ENCODE data around the gene SLC6A17. TPM values are rescaled to one million over a fixed set of nuclear protein-coding genes. Genes with fewer than 3 reads are reported as not detected.

The SLC6A17 gene
- total RNA-seq, 1 donor from 2014 or later = 3.6 TPM

- H3K4me2 ChIP-seq (ENCODE audit: low read length) = no peak overlapping the region
- H3K9ac ChIP-seq (ENCODE audit: low read length) = no peak overlapping the region
- peaks cover 30% of the 10 kb centered on the region for H3K4me1 ChIP-seq (ENCODE audit: insufficient read depth, low read length)
- no peak overlapping the region for H3K27ac ChIP-seq (ENCODE audit: low read depth, low read length)
- H3K36me3 Mint-ChIP-seq (ENCODE audit: low read depth, unreplicated experiment) = peaks cover 3% of the 10 kb centered on the region
- H3K27me3 ChIP-seq (ENCODE audit: insufficient read depth, low read length) = no peaks in the 10 kb centered on the region
- H3K9me3 ChIP-seq (ENCODE audit: insufficient read depth, low read depth, low read length) = peaks cover 6% of the 10 kb centered on the region
- no peaks in the 10 kb centered on the region for H3K36me3 ChIP-seq (ENCODE audit: insufficient read depth, low read length)
- H3K4me3 Mint-ChIP-seq (ENCODE audit: unreplicated experiment) = no peak overlapping the region
- no peak overlapping the region for H2AFZ ChIP-seq (ENCODE audit: low read depth, low read length)
- FAIRE-seq = no peak
- DNase-seq (ENCODE audit: low read depth) = no peak
- TF ChIP-seq CTCF (IDR thresholded peaks at IDR 0.05; ENCODE audit: insufficient read depth, low read depth, low read length) (no peak), EZH2 (IDR thresholded peaks at IDR 0.05; ENCODE audit: insufficient read depth, low read length) (no peak)
- no peak overlapping the region for H3K4me3 ChIP-seq (ENCODE audit: insufficient read depth, low read depth, low read length)
- no peaks in the 10 kb centered on the region for H4K20me1 ChIP-seq (ENCODE audit: insufficient read depth, low read length)
- H3K9me3 Mint-ChIP-seq (ENCODE audit: unreplicated experiment) = peaks cover under 1% of the 10 kb centered on the region
- peaks cover 26% of the 10 kb centered on the region for H3K27me3 Mint-ChIP-seq (ENCODE audit: low read depth, unreplicated experiment)
- no peaks in the 10 kb centered on the region for H3K79me2 ChIP-seq (ENCODE audit: insufficient read depth, low read length)
- no peak overlapping the region for H3K27ac Mint-ChIP-seq (ENCODE audit: unreplicated experiment)
- H3K4me1 Mint-ChIP-seq (ENCODE audit: low read depth, unreplicated experiment) = peaks cover 30% of the 10 kb centered on the region
These were observed 83.6 kb downstream of the SLC6A17 start for GRCh38 chr1:110233861-110234260.

- no peaks in the 10 kb centered on the region for H3K36me3 ChIP-seq (ENCODE audit: insufficient read depth, low read length)
- H3K27ac Mint-ChIP-seq (ENCODE audit: unreplicated experiment) = no peak overlapping the region
- H2AFZ ChIP-seq (ENCODE audit: low read depth, low read length) = peak overlapping the region; percentile 46
- peak overlapping the region; percentile 43 for H3K4me2 ChIP-seq (ENCODE audit: low read length)
- H3K27ac ChIP-seq (ENCODE audit: low read depth, low read length) = peak overlapping the region; percentile 55
- H3K4me3 Mint-ChIP-seq (ENCODE audit: unreplicated experiment) = no peak overlapping the region
- TF ChIP-seq EZH2 (IDR thresholded peaks at IDR 0.05; ENCODE audit: insufficient read depth, low read length) (no peak), CTCF (IDR thresholded peaks at IDR 0.05; ENCODE audit: insufficient read depth, low read depth, low read length) (no peak)
- H3K36me3 Mint-ChIP-seq (ENCODE audit: low read depth, unreplicated experiment) = peaks cover 2% of the 10 kb centered on the region
- H3K27me3 ChIP-seq (ENCODE audit: insufficient read depth, low read length) = no peaks in the 10 kb centered on the region
- FAIRE-seq = no peak
- no peaks in the 10 kb centered on the region for H4K20me1 ChIP-seq (ENCODE audit: insufficient read depth, low read length)
- DNase-seq (ENCODE audit: low read depth) = no peak
- peaks cover 28% of the 10 kb centered on the region for H3K27me3 Mint-ChIP-seq (ENCODE audit: low read depth, unreplicated experiment)
- H3K79me2 ChIP-seq (ENCODE audit: insufficient read depth, low read length) = no peaks in the 10 kb centered on the region
- H3K4me1 ChIP-seq (ENCODE audit: insufficient read depth, low read length) = peaks cover 30% of the 10 kb centered on the region
- H3K4me3 ChIP-seq (ENCODE audit: insufficient read depth, low read depth, low read length) = no peak overlapping the region
- H3K9me3 ChIP-seq (ENCODE audit: insufficient read depth, low read depth, low read length) = peaks cover 6% of the 10 kb centered on the region
- H3K9ac ChIP-seq (ENCODE audit: low read length) = peak overlapping the region; percentile 50
- peaks cover 5% of the 10 kb centered on the region for H3K9me3 Mint-ChIP-seq (ENCODE audit: unreplicated experiment)
- H3K4me1 Mint-ChIP-seq (ENCODE audit: low read depth, unreplicated experiment) = peaks cover 30% of the 10 kb centered on the region
These were observed 84.4 kb downstream of the SLC6A17 start for GRCh38 chr1:110234691-110235090.

GRCh38 chr1:110235181-110235833, 85.0 kb downstream of the SLC6A17 start:
- Histone ChIP-seq H2AFZ (ENCODE audit: low read depth, low read length) (peak overlapping the region; percentile 46), H3K4me3 (ENCODE audit: insufficient read depth, low read depth, low read length) (no peak overlapping the region), H3K9me3 (ENCODE audit: insufficient read depth, low read depth, low read length) (peaks cover 6% of the 10 kb centered on the region), H3K4me2 (ENCODE audit: low read length) (peak overlapping the region; percentile 43), H3K4me1 (ENCODE audit: insufficient read depth, low read length) (peaks cover 30% of the 10 kb centered on the region), H3K27ac (ENCODE audit: low read depth, low read length) (peak overlapping the region; percentile 55), H3K79me2 (ENCODE audit: insufficient read depth, low read length) (no peaks in the 10 kb centered on the region), H4K20me1 (ENCODE audit: insufficient read depth, low read length) (no peaks in the 10 kb centered on the region), H3K36me3 (ENCODE audit: insufficient read depth, low read length) (no peaks in the 10 kb centered on the region), H3K9ac (ENCODE audit: low read length) (peak overlapping the region; percentile 50), H3K27me3 (ENCODE audit: insufficient read depth, low read length) (no peaks in the 10 kb centered on the region)
- FAIRE-seq (no peak), DNase-seq (ENCODE audit: low read depth) (no peak)
- Mint-ChIP-seq H3K4me1 (ENCODE audit: low read depth, unreplicated experiment) (peaks cover 30% of the 10 kb centered on the region), H3K36me3 (ENCODE audit: low read depth, unreplicated experiment) (peaks cover 2% of the 10 kb centered on the region), H3K27me3 (ENCODE audit: low read depth, unreplicated experiment) (peaks cover 27% of the 10 kb centered on the region), H3K9me3 (ENCODE audit: unreplicated experiment) (peaks cover 5% of the 10 kb centered on the region), H3K4me3 (ENCODE audit: unreplicated experiment) (peak overlapping the region; percentile 27), H3K27ac (ENCODE audit: unreplicated experiment) (peak overlapping the region; percentile 73)
- no peak for TF ChIP-seq CTCF (IDR thresholded peaks at IDR 0.05; ENCODE audit: insufficient read depth, low read depth, low read length)
- no peak for TF ChIP-seq EZH2 (IDR thresholded peaks at IDR 0.05; ENCODE audit: insufficient read depth, low read length)

Measured in astrocyte (in vitro differentiated cells and primary cell).